HepG2 (cell line): Measurements from ENCODE around the gene BEGAIN. TPM values are rescaled to one million over a fixed set of nuclear protein-coding genes. Genes with fewer than 3 reads are reported as not detected.

Experiments
- ATAC-seq: fragments of 200-7000 bp; cut with Tn5 transposase; 3 replicates; pipeline ENCODE4 v1.9.1; 2020; ENCODE audit warnings: mild to moderate bottlenecking, moderate library complexity
- BruUV-seq: library from RNA; stranded (reverse); fragments of 400-500 nt; replicated peaks from 2 replicates; lab custom pipeline; 2021; lab: Mats Ljungman, UMichigan
- CTCF ChIA-PET: fragments of 300-600 bp; formaldehyde crosslinking; extraction: SDS; loops from one replicate; lab custom pipeline; 2021; ENCODE audit warnings: low total read pairs, inconsistent platforms, low intra/inter-chr PET ratio; lab: Yijun Ruan, JAX
- POLR2A ChIA-PET: fragments of 350-600 bp; sonication (Branson Sonifier 250); formaldehyde crosslinking; loops from one replicate; lab custom pipeline; 2020; ENCODE audit warnings: antibody characterized with exemption, inconsistent platforms; lab: Yijun Ruan, JAX
- DNase-seq: peaks from one replicate; pipeline ENCODE4 v3.0.0-alpha.2; 2015; ENCODE audit warnings: low spot score
- FAIRE-seq: peaks from 3 replicates; lab custom pipeline; 2011; peaks lifted over from hg19 to GRCh38; lab: Jason Lieb, UNC
- H2AFZ ChIP-seq: one replicate; pipeline ENCODE4 v1.6.1; 2011; ENCODE audit warnings: low read length, inconsistent platforms
- H3K27ac ChIP-seq: fragments of 300-600 bp; 3 replicates; pipeline ENCODE4 v1.8.0; 2011; ENCODE audit warnings: mixed run types, mild to moderate bottlenecking, mixed read lengths, low read length, inconsistent platforms; ENCODE audit not compliant: insufficient read depth; ENCODE audit errors: extremely low read length
- H3K27me3 ChIP-seq, 2 experiments: fragments of 200-600 bp in 1 of 2; 2 replicates in 1 of 2; 3 replicates in 1 of 2; pipeline versions ENCODE4 v1.6.0 to v1.8.0; 2011; ENCODE audit warnings: low read length in 2 of 2, mild to moderate bottlenecking in 2 of 2, moderate library complexity in 2 of 2, inconsistent platforms in 1 of 2; ENCODE audit not compliant: insufficient read depth in 2 of 2, control insufficient read depth in 1 of 2
- H3K36me3 ChIP-seq, 2 experiments: fragments of 200-600 bp in 1 of 2; replicated peaks in 1 of 2; 2 replicates in 1 of 2; 3 replicates in 1 of 2; pipeline versions ENCODE4 v1.5.1 to v1.8.0; 2011; ENCODE audit warnings: low read length in 2 of 2, inconsistent platforms in 1 of 2; ENCODE audit not compliant: insufficient read depth in 2 of 2, control insufficient read depth in 1 of 2
- H3K4me1 ChIP-seq: 2 replicates; pipeline ENCODE4 v1.5.1; 2012; ENCODE audit warnings: low read length, inconsistent platforms; ENCODE audit not compliant: insufficient read depth
- H3K4me2 ChIP-seq: 2 replicates; pipeline ENCODE4 v1.6.0; 2011; ENCODE audit warnings: low read depth, low read length, inconsistent platforms
- H3K4me3 ChIP-seq, 3 experiments: fragments of 200-600 bp in 1 of 3; sonication (generic), shearing (Covaris generic) in 1 of 3; replicated peaks in 1 of 3; 2 replicates each; pipeline ENCODE4 v1.5.1; 2011 to 2016; ENCODE audit warnings: low read length in 3 of 3, inconsistent platforms in 2 of 3, low read depth in 2 of 3, mild to moderate bottlenecking in 2 of 3, control low read depth in 1 of 3, mixed read lengths in 1 of 3; ENCODE audit not compliant: insufficient read depth in 1 of 3
- H3K79me2 ChIP-seq: one replicate; pipeline ENCODE4 v1.6.1; 2011; ENCODE audit warnings: low read length, inconsistent platforms; ENCODE audit not compliant: insufficient read depth
- H3K9ac ChIP-seq: 2 replicates; pipeline ENCODE4 v1.6.0; 2011; ENCODE audit warnings: mild to moderate bottlenecking, low read depth, low read length, inconsistent platforms; ENCODE audit not compliant: insufficient read depth
- H3K9me3 ChIP-seq: 2 replicates; pipeline ENCODE4 v1.5.1; 2012; ENCODE audit warnings: mild to moderate bottlenecking, low read length
- H4K20me1 ChIP-seq: 2 replicates; pipeline ENCODE4 v1.6.0; 2011; ENCODE audit warnings: inconsistent platforms, mild to moderate bottlenecking, low read length, moderate library complexity; ENCODE audit not compliant: insufficient read depth
- AGO2 ChIP-seq: fragments of 200-400 bp; formaldehyde crosslinking; optimal IDR thresholded peaks from 2 replicates; pipeline ENCODE3; 2017; ENCODE audit warnings: mild to moderate bottlenecking, low read depth, low read length, moderate library complexity
- ATF7-NPFF ChIP-seq: sonication (generic); formaldehyde crosslinking; IDR thresholded peaks from 2 replicates; pipeline ENCODE4 v1.8.1; 2023; ENCODE audit warnings: mild to moderate bottlenecking, low read depth, missing genetic modification reagents, moderate library complexity
- CREB1 ChIP-seq, 2 experiments: fragments of 450-650 bp in 1 of 2; IDR thresholded peaks; 2 replicates each; pipeline ENCODE4 v1.6.1; 2016 to 2017; ENCODE audit warnings: control low read depth in 1 of 2, mild to moderate bottlenecking in 1 of 2, missing compliant biosample characterization in 1 of 2, missing genetic modification characterization in 1 of 2
- HNF1A ChIP-seq, 2 experiments: sonication (generic) in 1 of 2; formaldehyde crosslinking in 1 of 2; IDR thresholded peaks; 2 replicates each; pipeline versions ENCODE4 v1.4.0 to v1.6.1; 2016 to 2020; ENCODE audit warnings: borderline replicate concordance in 1 of 2, low read depth in 1 of 2, mild to moderate bottlenecking in 1 of 2, missing genetic modification reagents in 1 of 2
- HNRNPH1 ChIP-seq: fragments of 200-400 bp; formaldehyde crosslinking; optimal IDR thresholded peaks from 2 replicates; pipeline ENCODE3; 2017; ENCODE audit warnings: mild to moderate bottlenecking, low read depth, low read length
- KDM5A ChIP-seq: fragments of 200-600 bp; sonication (generic); IDR thresholded peaks from 2 replicates; pipeline ENCODE4 v1.7.0; 2018; ENCODE audit warnings: antibody characterized with exemption, mild to moderate bottlenecking, low read length, borderline replicate concordance
- NFIB ChIP-seq: sonication (generic); formaldehyde crosslinking; IDR thresholded peaks from 2 replicates; pipeline ENCODE4 v1.9.0; 2021; ENCODE audit warnings: missing genetic modification reagents, mild to moderate bottlenecking, borderline replicate concordance
- POLR2G ChIP-seq: fragments of 200-400 bp; formaldehyde crosslinking; IDR thresholded peaks from 2 replicates; pipeline ENCODE4 v1.6.1; 2018; ENCODE audit warnings: mild to moderate bottlenecking, low read depth, low read length, moderate library complexity
- SAP130 ChIP-seq: IDR thresholded peaks from 2 replicates; pipeline ENCODE4 v1.6.1; 2016; ENCODE audit warnings: low read depth
- ZKSCAN1 ChIP-seq: fragments of 150-350 bp; IDR thresholded peaks from 2 replicates; pipeline ENCODE4 v1.6.1; 2014; ENCODE audit warnings: low read length
- ZNF160 ChIP-seq: sonication (generic); formaldehyde crosslinking; IDR thresholded peaks from 2 replicates; pipeline ENCODE4 v1.8.0; 2022; ENCODE audit warnings: mild to moderate bottlenecking, inconsistent platforms, missing genetic modification reagents
- WGBS: methylation state at CpG from one replicate; pipeline ENCODE4 v1.1.6; 2017; ENCODE audit warnings: low lambda C conversion rate; 5-methylcytosine and 5-hydroxymethylcytosine counted together
- in situ Hi-C: cut with HindIII; loops from 2 replicates; pipeline ENCODE4 v1.10.0; 2017; ENCODE audit warnings: low pct_unique_long_range_greater_than_20kb; ENCODE audit not compliant: extremely low pct_ligation_motif_present
- intact Hi-C: fragments of 100-400 bp; cut with micrococcal nuclease; formaldehyde crosslinking; loops from one replicate; pipeline ENCODE4 v1.10.0; 2022; ENCODE audit not compliant: unreplicated experiment
- polyA plus RNA-seq, 8 experiments: library from polyadenylated mRNA; depleted of rRNA in 3 of 8; stranded (reverse) in 7 of 8; unstranded in 1 of 8; fragments of >200 nt; fragmentation: Illumina TruSeq in 4 of 8; extraction: Trizol in 4 of 8; gene quantifications; 2 replicates each; pipeline versions ENCODE4 v1.2.1 to v1.2.3, GENCODE V29; 2011 to 2016; ENCODE audit warnings: low read depth in 4 of 8, missing spikeins in 1 of 8, mixed read lengths in 1 of 8; ENCODE audit not compliant: insufficient read depth in 1 of 8
- total RNA-seq, 5 experiments: library from RNA; depleted of rRNA; stranded (reverse); fragments of >200 nt; fragmentation: Illumina TruSeq; extraction: Trizol; gene quantifications; 2 replicates each; pipeline ENCODE4 v1.2.3, GENCODE V29; 2016; ENCODE audit warnings: low read depth in 1 of 5
- TF ChIP-seq, protein P1 (sequence below): sonication (generic); formaldehyde crosslinking; IDR thresholded peaks from 2 replicates; pipeline ENCODE4 v1.4.0; 2020; ENCODE audit warnings: missing genetic modification reagents
- TF ChIP-seq, protein P2 (sequence below): sonication (generic); formaldehyde crosslinking; IDR thresholded peaks from 2 replicates; pipeline ENCODE4 v1.5.0; 2020; ENCODE audit warnings: missing genetic modification reagents

The BEGAIN gene
- total and polyA plus RNA-seq, 2 of the 13 experiments (the other 11 are each of a cell fraction or from before 2014, with no cell fraction given) = not detected

- 10% methylated on average over 6 of the region's 6 CpGs for WGBS
Observed at GRCh38 chr14:100564512-100564911, 22.7 kb downstream of the BEGAIN start.

More at GRCh38 chr14:100564512-100564911, 22.7 kb downstream of the BEGAIN start:
- TF ChIP-seq ZNF160 (CRISPR knock-in tag) (no peak), CREB1 (IDR thresholded peaks at IDR 0.05) (no peak), CREB1 (CRISPR knock-in tag; IDR thresholded peaks at IDR 0.05) (no peak), HNRNPH1 (no peak), POLR2G (no peak), SAP130 (no peak), ZKSCAN1 (no peak), NFIB (no peak), HNF1A (IDR thresholded peaks at IDR 0.05; ENCODE audit: low read depth) (no peak), HNF1A (CRISPR knock-in tag; IDR thresholded peaks at IDR 0.05; ENCODE audit: borderline replicate concordance) (no peak), KDM5A (no peak), AGO2 (no peak), ATF7-NPFF (no peak)
- TF ChIP-seq, protein P1, sequence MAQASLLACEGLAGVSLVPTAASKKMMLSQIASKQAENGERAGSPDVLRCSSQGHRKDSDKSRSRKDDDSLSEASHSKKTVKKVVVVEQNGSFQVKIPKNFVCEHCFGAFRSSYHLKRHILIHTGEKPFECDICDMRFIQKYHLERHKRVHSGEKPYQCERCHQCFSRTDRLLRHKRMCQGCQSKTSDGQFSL (CRISPR knock-in tag) = no peak
- TF ChIP-seq, protein P2, sequence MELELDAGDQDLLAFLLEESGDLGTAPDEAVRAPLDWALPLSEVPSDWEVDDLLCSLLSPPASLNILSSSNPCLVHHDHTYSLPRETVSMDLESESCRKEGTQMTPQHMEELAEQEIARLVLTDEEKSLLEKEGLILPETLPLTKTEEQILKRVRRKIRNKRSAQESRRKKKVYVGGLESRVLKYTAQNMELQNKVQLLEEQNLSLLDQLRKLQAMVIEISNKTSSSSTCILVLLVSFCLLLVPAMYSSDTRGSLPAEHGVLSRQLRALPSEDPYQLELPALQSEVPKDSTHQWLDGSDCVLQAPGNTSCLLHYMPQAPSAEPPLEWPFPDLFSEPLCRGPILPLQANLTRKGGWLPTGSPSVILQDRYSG = no peak
- no peak for FAIRE-seq
- Histone ChIP-seq H3K4me1 (no peaks in the 10 kb centered on the region), H4K20me1 (no peaks in the 10 kb centered on the region), H3K9me3 (no peaks in the 10 kb centered on the region), H3K36me3 (no peaks in the 10 kb centered on the region), H3K27ac (no peak overlapping the region), H3K4me2 (no peak overlapping the region), H2AFZ (no peak overlapping the region), H3K4me3 (no peak overlapping the region), H3K9ac (no peak overlapping the region), H3K79me2 (no peaks in the 10 kb centered on the region), H3K27me3 (peaks cover 22 to 88% of the 10 kb centered on the region in 2 experiments)
- ATAC-seq = no peak
- no TSS peak for BruUV-seq
- ChIA-PET CTCF (no interaction called here), POLR2A (no interaction called here)
- DNase-seq = no peak
- intact Hi-C loops = no loop called here
- in situ Hi-C loops = no loop called here
